ENCODE measurements around the gene HAUS7. TPM values are rescaled to one million over a fixed set of nuclear protein-coding genes. Genes with fewer than 3 reads are reported as not detected.
A peak's percentile ranks its signal among the peaks of the same experiment; 100 is the strongest.

The HAUS7 gene
- total RNA-seq, 2 donors from 2014 or later = 39.0 to 70.6 TPM

- H3K27ac Mint-ChIP-seq = no peak overlapping the region
- peak; percentile 82 for DNase-seq (ENCODE audit: low spot score)
- no peak overlapping the region for H3K4me3 Mint-ChIP-seq
- peak; percentile 88 to 93 for ATAC-seq
- no peaks in the 10 kb centered on the region for H3K9me3 Mint-ChIP-seq
- H3K36me3 Mint-ChIP-seq = no peaks in the 10 kb centered on the region
- H3K27me3 Mint-ChIP-seq = no peaks in the 10 kb centered on the region
- H3K4me1 Mint-ChIP-seq (ENCODE audit: low read depth in 2 of 2) = peaks cover 0 to 2% of the 10 kb centered on the region in 2 donors
Measured at GRCh38 chrX:153507484-153508178, 37.3 kb upstream of the HAUS7 start.

GRCh38 chrX:153505361-153505760, 35.0 kb upstream of the HAUS7 start:
- no peak for DNase-seq (ENCODE audit: low spot score)
- no peak overlapping the region for H3K4me3 Mint-ChIP-seq

GRCh38 chrX:153504445-153505016, 34.2 kb upstream of the HAUS7 start:
- Mint-ChIP-seq H3K4me1 (ENCODE audit: low read depth in 2 of 2) (peaks cover 0 to 7% of the 10 kb centered on the region in 2 donors), H3K27me3 (no peaks in the 10 kb centered on the region), H3K9me3 (peaks cover 6% of the 10 kb centered on the region), H3K27ac (no peak overlapping the region), H3K4me3 (no peak overlapping the region), H3K36me3 (no peaks in the 10 kb centered on the region)
- no peak for ATAC-seq
- no peak for DNase-seq (ENCODE audit: low spot score)

More at GRCh38 chrX:153505361-153505760, 35.0 kb upstream of the HAUS7 start:
- H3K4me1 Mint-ChIP-seq (ENCODE audit: low read depth in 2 of 2) = peaks cover 0 to 7% of the 10 kb centered on the region in 2 donors
- no peaks in the 10 kb centered on the region for H3K36me3 Mint-ChIP-seq
- ATAC-seq = no peak
- no peak overlapping the region for H3K27ac Mint-ChIP-seq
- peaks cover 6% of the 10 kb centered on the region for H3K9me3 Mint-ChIP-seq
- H3K27me3 Mint-ChIP-seq = no peaks in the 10 kb centered on the region

GRCh38 chrX:153502796-153503195, 32.4 kb upstream of the HAUS7 start:
- Mint-ChIP-seq H3K9me3 (peaks cover 6% of the 10 kb centered on the region), H3K4me3 (no peak overlapping the region), H3K36me3 (no peaks in the 10 kb centered on the region), H3K4me1 (ENCODE audit: low read depth in 2 of 2) (peaks cover 0 to 7% of the 10 kb centered on the region in 2 donors), H3K27me3 (no peaks in the 10 kb centered on the region), H3K27ac (no peak overlapping the region)
- DNase-seq (ENCODE audit: low spot score) (no peak), ATAC-seq (no peak)

- no peak overlapping the region for H3K4me3 Mint-ChIP-seq
- no peaks in the 10 kb centered on the region for H3K36me3 Mint-ChIP-seq
- no peak for DNase-seq (ENCODE audit: low spot score)
- no peaks in the 10 kb centered on the region for H3K27me3 Mint-ChIP-seq
- no peak for ATAC-seq
- peaks cover 6% of the 10 kb centered on the region for H3K9me3 Mint-ChIP-seq
- H3K4me1 Mint-ChIP-seq (ENCODE audit: low read depth in 2 of 2) = peaks cover 0 to 5% of the 10 kb centered on the region in 2 donors
- no peak overlapping the region for H3K27ac Mint-ChIP-seq
Measured at GRCh38 chrX:153502131-153502530, 31.8 kb upstream of the HAUS7 start.

- peaks cover 0 to 5% of the 10 kb centered on the region in 2 donors for H3K4me1 Mint-ChIP-seq (ENCODE audit: low read depth in 2 of 2)
- no peak overlapping the region for H3K27ac Mint-ChIP-seq
- peaks cover 6% of the 10 kb centered on the region for H3K9me3 Mint-ChIP-seq
- DNase-seq (ENCODE audit: low spot score) = no peak
- ATAC-seq = no peak
- H3K4me3 Mint-ChIP-seq = no peak overlapping the region
- no peaks in the 10 kb centered on the region for H3K27me3 Mint-ChIP-seq
- H3K36me3 Mint-ChIP-seq = no peaks in the 10 kb centered on the region
Measured at GRCh38 chrX:153501530-153501929, 31.2 kb upstream of the HAUS7 start.

GRCh38 chrX:153500676-153501280, 30.4 kb upstream of the HAUS7 start:
- ATAC-seq (no peak), DNase-seq (ENCODE audit: low spot score) (no peak)
- no peaks in the 10 kb centered on the region for H3K36me3 Mint-ChIP-seq
- no peak overlapping the region for H3K27ac Mint-ChIP-seq
- no peak overlapping the region for H3K4me3 Mint-ChIP-seq
- peaks cover 6% of the 10 kb centered on the region for H3K9me3 Mint-ChIP-seq
- no peaks in the 10 kb centered on the region for H3K27me3 Mint-ChIP-seq
- peaks cover 0 to 5% of the 10 kb centered on the region in 2 donors for H3K4me1 Mint-ChIP-seq (ENCODE audit: low read depth in 2 of 2)

GRCh38 chrX:153499876-153500275, 29.5 kb upstream of the HAUS7 start:
- H3K4me1 Mint-ChIP-seq (ENCODE audit: low read depth in 2 of 2) = peaks cover 0 to 5% of the 10 kb centered on the region in 2 donors
- H3K4me3 Mint-ChIP-seq = no peak overlapping the region
- DNase-seq (ENCODE audit: low spot score) (no peak), ATAC-seq (no peak)
- peaks cover 6% of the 10 kb centered on the region for H3K9me3 Mint-ChIP-seq
- H3K36me3 Mint-ChIP-seq = no peaks in the 10 kb centered on the region
- H3K27ac Mint-ChIP-seq = no peak overlapping the region
- peaks cover 0 to 3% of the 10 kb centered on the region in 2 donors for H3K27me3 Mint-ChIP-seq

- no peak overlapping the region for H3K27ac Mint-ChIP-seq
- H3K4me3 Mint-ChIP-seq = no peak overlapping the region
- peaks cover 0 to 3% of the 10 kb centered on the region in 2 donors for H3K27me3 Mint-ChIP-seq
- no peak for ATAC-seq
- DNase-seq (ENCODE audit: low spot score) = no peak
- no peaks in the 10 kb centered on the region for H3K36me3 Mint-ChIP-seq
- peaks cover 0 to 5% of the 10 kb centered on the region in 2 donors for H3K4me1 Mint-ChIP-seq (ENCODE audit: low read depth in 2 of 2)
- peaks cover 6% of the 10 kb centered on the region for H3K9me3 Mint-ChIP-seq
Measured at GRCh38 chrX:153499341-153499740, 29.0 kb upstream of the HAUS7 start.

GRCh38 chrX:153498453-153498852, 28.1 kb upstream of the HAUS7 start:
- no peak overlapping the region for H3K4me3 Mint-ChIP-seq
- H3K27me3 Mint-ChIP-seq = peaks cover 0 to 3% of the 10 kb centered on the region in 2 donors
- peaks cover 0 to 5% of the 10 kb centered on the region in 2 donors for H3K4me1 Mint-ChIP-seq (ENCODE audit: low read depth in 2 of 2)
- no peak for DNase-seq (ENCODE audit: low spot score)
- no peak for ATAC-seq
- peaks cover 6% of the 10 kb centered on the region for H3K9me3 Mint-ChIP-seq
- H3K27ac Mint-ChIP-seq = no peak overlapping the region
- H3K36me3 Mint-ChIP-seq = no peaks in the 10 kb centered on the region

GRCh38 chrX:153496590-153496959, 26.2 kb upstream of the HAUS7 start:
- H3K9me3 Mint-ChIP-seq = peaks cover 6% of the 10 kb centered on the region
- DNase-seq (ENCODE audit: low spot score) = no peak
- peaks cover 0 to 3% of the 10 kb centered on the region in 2 donors for H3K27me3 Mint-ChIP-seq
- peaks cover 0 to 5% of the 10 kb centered on the region in 2 donors for H3K4me1 Mint-ChIP-seq (ENCODE audit: low read depth in 2 of 2)
- H3K36me3 Mint-ChIP-seq = no peaks in the 10 kb centered on the region
- no peak overlapping the region for H3K4me3 Mint-ChIP-seq
- ATAC-seq = no peak
- H3K27ac Mint-ChIP-seq = no peak overlapping the region

- H3K36me3 Mint-ChIP-seq = no peaks in the 10 kb centered on the region
- ATAC-seq (no peak), DNase-seq (ENCODE audit: low spot score) (no peak)
- H3K4me3 Mint-ChIP-seq = no peak overlapping the region
- peaks cover 0 to 3% of the 10 kb centered on the region in 2 donors for H3K27me3 Mint-ChIP-seq
- peaks cover 0 to 5% of the 10 kb centered on the region in 2 donors for H3K4me1 Mint-ChIP-seq (ENCODE audit: low read depth in 2 of 2)
- H3K9me3 Mint-ChIP-seq = peaks cover 6% of the 10 kb centered on the region
- no peak overlapping the region for H3K27ac Mint-ChIP-seq
Measured at GRCh38 chrX:153495903-153496589, 25.7 kb upstream of the HAUS7 start.

- Mint-ChIP-seq H3K9me3 (no peaks in the 10 kb centered on the region), H3K4me1 (ENCODE audit: low read depth in 2 of 2) (no peaks in the 10 kb centered on the region), H3K4me3 (no peak overlapping the region), H3K36me3 (no peaks in the 10 kb centered on the region), H3K27me3 (peaks cover 0 to 3% of the 10 kb centered on the region in 2 donors), H3K27ac (no peak overlapping the region)
- ATAC-seq (no peak), DNase-seq (ENCODE audit: low spot score) (no peak)
Measured at GRCh38 chrX:153495362-153495751, 25.0 kb upstream of the HAUS7 start.

Measured in natural killer cell treated with Interleukin-12 subunit alpha and Interleukin-12 subunit beta and Interleukin-15 and Interleukin-18, amount 100 ng/mL, for 72 hours (primary cell).